NT2/D1 (cell line): ENCODE measurements around the gene CCDC40.

Source experiments
- YY1 ChIP-seq: IDR thresholded peaks from 2 replicates; pipeline ENCODE4 v1.6.1; 2011; ENCODE audit not compliant: insufficient read length, insufficient read depth
- ZNF274 ChIP-seq: IDR thresholded peaks from 2 replicates; pipeline ENCODE4 v1.6.1; 2011; ENCODE audit warnings: mild to moderate bottlenecking, low read depth, low read length

DNA sequence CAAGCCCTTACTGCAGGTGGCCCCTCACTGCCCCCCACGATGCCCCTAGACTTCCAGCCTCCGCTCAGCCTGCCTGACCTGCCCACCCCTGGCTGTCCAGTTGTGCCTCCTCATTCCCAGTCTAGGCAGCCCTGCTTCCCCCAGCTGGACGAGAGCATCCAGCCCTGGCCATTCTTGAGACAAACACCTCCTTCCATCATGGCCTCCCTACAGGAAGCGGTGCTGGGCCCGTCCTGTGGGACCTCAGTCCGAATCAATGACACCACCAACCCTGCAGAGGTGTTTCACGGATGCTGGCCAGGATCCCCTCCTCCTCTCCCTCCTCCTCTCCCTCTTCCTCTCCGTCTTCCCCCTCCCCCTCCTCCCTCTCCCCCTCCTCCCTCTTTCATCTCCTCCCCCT, 28.3 kb downstream of the CCDC40 start:
- TF ChIP-seq YY1 (no peak), ZNF274 (no peak)
